Measurements from ENCODE around the gene PUS3.

PUS3 gene

GRCh38 chr11:125874556-125875124, 28.4 kb downstream of the PUS3 start:
- no peak overlapping the region for H3K4me3 ChIP-seq (ENCODE audit: low read length)
- TF ChIP-seq EZH2phosphoT487 (IDR thresholded peaks at IDR 0.05; ENCODE audit: low read depth) (no peak), CTCF (IDR thresholded peaks at IDR 0.05; ENCODE audit: low read depth, low read length) (peak; percentile 78)
- peaks cover 16% of the 10 kb centered on the region for H3K4me1 ChIP-seq (ENCODE audit: low read length)
- H3K27me3 ChIP-seq (ENCODE audit: low read depth, low read length), result no peaks in the 10 kb centered on the region
- no peaks in the 10 kb centered on the region for H4K20me1 ChIP-seq (ENCODE audit: insufficient read depth, low read length)
- H3K9me3 ChIP-seq (ENCODE audit: insufficient read depth, low read length), result peaks cover 13% of the 10 kb centered on the region
- H3K9ac ChIP-seq (ENCODE audit: low read length), result no peak overlapping the region
- H2AFZ ChIP-seq (ENCODE audit: low read depth, low read length), result no peak overlapping the region
- H3K27ac ChIP-seq (ENCODE audit: low read length), result no peak overlapping the region
- H3K36me3 ChIP-seq (replicated peaks; ENCODE audit: low read depth, low read length), result peaks cover 7% of the 10 kb centered on the region
- H3K4me2 ChIP-seq (ENCODE audit: low read length), result no peak overlapping the region
- no peaks in the 10 kb centered on the region for H3K79me2 ChIP-seq (ENCODE audit: low read length)

DNA sequence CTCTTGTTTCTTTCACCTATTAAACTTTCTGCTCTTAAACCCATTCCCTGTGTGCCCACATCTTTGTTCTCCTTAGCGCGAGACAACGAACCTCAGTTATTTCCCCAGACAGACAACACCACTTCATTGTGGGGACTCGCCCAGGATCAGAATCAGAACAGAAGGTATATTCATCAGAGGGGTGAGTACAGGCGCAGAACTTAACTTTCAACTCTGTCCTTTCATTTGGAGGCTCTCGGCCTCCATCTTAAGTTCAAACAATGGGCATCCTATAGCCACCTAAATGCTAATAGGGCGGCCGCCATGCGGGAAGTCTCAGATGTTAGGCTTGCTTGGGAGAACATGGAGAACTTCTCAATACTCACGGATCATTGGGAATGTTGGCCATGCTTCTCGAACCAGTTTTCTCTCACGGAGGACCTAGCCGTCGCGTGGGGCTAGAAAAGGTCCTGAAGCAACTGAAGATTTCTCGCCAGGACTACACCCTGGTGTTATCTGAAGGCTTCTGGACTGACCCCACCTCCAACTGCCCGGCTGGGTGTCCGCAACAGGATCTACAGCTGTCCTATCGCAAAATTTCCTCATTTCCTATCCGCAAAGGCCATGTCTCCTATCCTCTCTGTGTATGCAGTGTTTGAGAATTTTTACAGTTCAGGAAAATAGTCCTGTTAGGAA, 29.0 kb downstream of the PUS3 start:
- Histone ChIP-seq H3K4me1 (ENCODE audit: low read length) (peaks cover 16% of the 10 kb centered on the region), H3K4me3 (ENCODE audit: low read length) (no peak overlapping the region), H3K9ac (ENCODE audit: low read length) (no peak overlapping the region), H3K9me3 (ENCODE audit: insufficient read depth, low read length) (peaks cover 13% of the 10 kb centered on the region), H3K79me2 (ENCODE audit: low read length) (no peaks in the 10 kb centered on the region), H3K27ac (ENCODE audit: low read length) (no peak overlapping the region), H3K36me3 (replicated peaks; ENCODE audit: low read depth, low read length) (peaks cover 7% of the 10 kb centered on the region), H4K20me1 (ENCODE audit: insufficient read depth, low read length) (no peaks in the 10 kb centered on the region), H3K4me2 (ENCODE audit: low read length) (no peak overlapping the region), H2AFZ (ENCODE audit: low read depth, low read length) (no peak overlapping the region), H3K27me3 (ENCODE audit: low read depth, low read length) (no peaks in the 10 kb centered on the region)
- TF ChIP-seq CTCF (IDR thresholded peaks at IDR 0.05; ENCODE audit: low read depth, low read length) (no peak), EZH2phosphoT487 (IDR thresholded peaks at IDR 0.05; ENCODE audit: low read depth) (no peak)

- TF ChIP-seq CTCF (IDR thresholded peaks at IDR 0.05; ENCODE audit: low read depth, low read length) (no peak), EZH2phosphoT487 (IDR thresholded peaks at IDR 0.05; ENCODE audit: low read depth) (no peak)
- Histone ChIP-seq H4K20me1 (ENCODE audit: insufficient read depth, low read length) (no peaks in the 10 kb centered on the region), H3K9me3 (ENCODE audit: insufficient read depth, low read length) (peaks cover 13% of the 10 kb centered on the region), H3K27me3 (ENCODE audit: low read depth, low read length) (no peaks in the 10 kb centered on the region), H3K79me2 (ENCODE audit: low read length) (no peaks in the 10 kb centered on the region), H3K36me3 (replicated peaks; ENCODE audit: low read depth, low read length) (peaks cover 7% of the 10 kb centered on the region), H2AFZ (ENCODE audit: low read depth, low read length) (no peak overlapping the region), H3K4me2 (ENCODE audit: low read length) (no peak overlapping the region), H3K27ac (ENCODE audit: low read length) (peak overlapping the region; percentile 61), H3K4me1 (ENCODE audit: low read length) (peaks cover 9% of the 10 kb centered on the region; the same call in 1 of the 2 replicates), H3K9ac (ENCODE audit: low read length) (no peak overlapping the region), H3K4me3 (ENCODE audit: low read length) (no peak overlapping the region)
Observed at GRCh38 chr11:125872138-125872491, 30.9 kb downstream of the PUS3 start.

DNA sequence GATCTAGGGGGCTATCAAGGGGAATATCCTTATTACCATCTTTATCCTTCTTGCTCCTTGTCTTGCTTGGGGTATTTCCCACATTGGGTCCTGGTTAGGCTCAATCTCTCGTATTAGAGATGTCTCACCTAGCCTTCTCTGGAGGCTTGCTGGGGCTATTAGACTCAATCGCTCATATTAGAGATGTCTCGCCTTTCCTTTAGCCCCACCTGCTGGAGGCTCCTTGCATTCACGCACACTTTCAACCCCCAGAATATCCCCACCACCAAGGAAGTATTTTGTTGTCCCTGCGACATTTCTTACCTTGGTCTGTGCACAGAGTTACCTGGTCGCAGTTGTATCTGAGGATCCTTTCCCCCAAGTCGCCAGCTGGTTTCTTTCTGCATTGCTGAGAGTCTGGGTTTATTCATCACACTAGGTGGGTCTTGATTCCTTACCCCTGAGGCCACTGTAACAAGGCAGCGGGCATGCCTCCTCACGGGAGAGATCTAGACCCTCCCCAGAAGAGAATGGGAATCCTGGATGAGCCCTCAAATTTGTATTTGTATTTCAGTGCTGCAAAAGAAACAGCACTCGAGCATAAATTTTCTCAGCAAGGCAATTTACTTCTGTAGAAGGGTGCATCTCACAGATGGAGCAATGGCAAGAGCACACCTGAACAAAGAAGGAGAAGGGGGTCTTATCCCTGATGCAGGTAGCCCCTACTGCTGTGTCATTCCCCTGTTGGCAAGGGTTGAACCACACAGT, 31.4 kb downstream of the PUS3 start:
- no peak overlapping the region for H3K4me2 ChIP-seq (ENCODE audit: low read length)

More for the DNA sequence above, 31.4 kb downstream of the PUS3 start:
- peaks cover 9% of the 10 kb centered on the region; the same call in 1 of the 2 replicates for H3K4me1 ChIP-seq (ENCODE audit: low read length)
- no peaks in the 10 kb centered on the region for H4K20me1 ChIP-seq (ENCODE audit: insufficient read depth, low read length)
- no peaks in the 10 kb centered on the region for H3K79me2 ChIP-seq (ENCODE audit: low read length)
- no peak overlapping the region for H2AFZ ChIP-seq (ENCODE audit: low read depth, low read length)
- peaks cover 7% of the 10 kb centered on the region for H3K36me3 ChIP-seq (replicated peaks; ENCODE audit: low read depth, low read length)
- H3K27ac ChIP-seq (ENCODE audit: low read length), result peak overlapping the region; percentile 61
- no peak overlapping the region for H3K9ac ChIP-seq (ENCODE audit: low read length)
- no peak overlapping the region for H3K4me3 ChIP-seq (ENCODE audit: low read length)
- TF ChIP-seq EZH2phosphoT487 (IDR thresholded peaks at IDR 0.05; ENCODE audit: low read depth) (no peak), CTCF (IDR thresholded peaks at IDR 0.05; ENCODE audit: low read depth, low read length) (peak; percentile 17; the same call in 1 of the 2 replicates)
- H3K9me3 ChIP-seq (ENCODE audit: insufficient read depth, low read length), result peaks cover 13% of the 10 kb centered on the region
- H3K27me3 ChIP-seq (ENCODE audit: low read depth, low read length), result no peaks in the 10 kb centered on the region

Data from OCI-LY3 (cell line).